Measurements from ENCODE around the gene HMGXB4.

Gene HMGXB4

GRCh38 chr22:35327690-35328471, 70.6 kb downstream of the HMGXB4 start:
- Histone ChIP-seq H3K79me2 (ENCODE audit: insufficient read depth, low read length) (no peaks in the 10 kb centered on the region), H3K4me1 (ENCODE audit: insufficient read depth, low read length) (peaks cover 19% of the 10 kb centered on the region), H3K4me2 (ENCODE audit: insufficient read depth, low read length) (no peak overlapping the region), H3K9ac (ENCODE audit: low read depth, low read length) (no peak overlapping the region), H2AFZ (ENCODE audit: low read depth, low read length) (no peak overlapping the region), H3K27ac (ENCODE audit: low read length) (no peak overlapping the region), H3K4me3 (ENCODE audit: low read depth in 1 of 2, low read length in 2 of 2) (no peak overlapping the region), H3K36me3 (ENCODE audit: insufficient read depth, low read length) (peaks cover 51% of the 10 kb centered on the region), H3K27me3 (ENCODE audit: insufficient read depth, low read length, poor library complexity) (no peaks in the 10 kb centered on the region), H4K20me1 (ENCODE audit: insufficient read depth, low read length) (no peaks in the 10 kb centered on the region), H3K9me3 (ENCODE audit: insufficient read depth, low read length, severe bottlenecking) (no peaks in the 10 kb centered on the region)
- no peak for TF ChIP-seq CTCF (IDR thresholded peaks at IDR 0.05; ENCODE audit: borderline replicate concordance, extremely low read depth, low read length, poor library complexity, severe bottlenecking)
- no peak for TF ChIP-seq EZH2 (IDR thresholded peaks at IDR 0.05; ENCODE audit: borderline replicate concordance, low read depth, low read length, severe bottlenecking)
- DNase-seq, result no peak
- no peak for ATAC-seq (ENCODE audit: insufficient read depth, low read depth)

- DNase-seq (no peak), ATAC-seq (ENCODE audit: insufficient read depth, low read depth) (no peak)
- no peak overlapping the region for H3K27ac ChIP-seq (ENCODE audit: low read length)
- H3K4me1 ChIP-seq (ENCODE audit: insufficient read depth, low read length), result peaks cover 19% of the 10 kb centered on the region
- no peaks in the 10 kb centered on the region for H3K79me2 ChIP-seq (ENCODE audit: insufficient read depth, low read length)
- H3K9ac ChIP-seq (ENCODE audit: low read depth, low read length), result no peak overlapping the region
- H3K36me3 ChIP-seq (ENCODE audit: insufficient read depth, low read length), result peaks cover 51% of the 10 kb centered on the region
- no peak overlapping the region for H2AFZ ChIP-seq (ENCODE audit: low read depth, low read length)
- no peaks in the 10 kb centered on the region for H3K9me3 ChIP-seq (ENCODE audit: insufficient read depth, low read length, severe bottlenecking)
- no peaks in the 10 kb centered on the region for H4K20me1 ChIP-seq (ENCODE audit: insufficient read depth, low read length)
- no peak overlapping the region for H3K4me2 ChIP-seq (ENCODE audit: insufficient read depth, low read length)
- no peak for TF ChIP-seq EZH2 (IDR thresholded peaks at IDR 0.05; ENCODE audit: borderline replicate concordance, low read depth, low read length, severe bottlenecking)
- TF ChIP-seq CTCF (IDR thresholded peaks at IDR 0.05; ENCODE audit: borderline replicate concordance, extremely low read depth, low read length, poor library complexity, severe bottlenecking), result no peak
- no peaks in the 10 kb centered on the region for H3K27me3 ChIP-seq (ENCODE audit: insufficient read depth, low read length, poor library complexity)
- H3K4me3 ChIP-seq (ENCODE audit: low read depth in 1 of 2, low read length in 2 of 2), result no peak overlapping the region
Measured at GRCh38 chr22:35328472-35328885, 71.2 kb downstream of the HMGXB4 start.

- peaks cover 19% of the 10 kb centered on the region for H3K4me1 ChIP-seq (ENCODE audit: insufficient read depth, low read length)
- no peak for ATAC-seq (ENCODE audit: insufficient read depth, low read depth)
- H3K27ac ChIP-seq (ENCODE audit: low read length), result peak overlapping the region; percentile 41; the same call in 1 of the 2 replicates
- H3K27me3 ChIP-seq (ENCODE audit: insufficient read depth, low read length, poor library complexity), result no peaks in the 10 kb centered on the region
- H3K9me3 ChIP-seq (ENCODE audit: insufficient read depth, low read length, severe bottlenecking), result no peaks in the 10 kb centered on the region
- no peak for TF ChIP-seq EZH2 (IDR thresholded peaks at IDR 0.05; ENCODE audit: borderline replicate concordance, low read depth, low read length, severe bottlenecking)
- TF ChIP-seq CTCF (IDR thresholded peaks at IDR 0.05; ENCODE audit: borderline replicate concordance, extremely low read depth, low read length, poor library complexity, severe bottlenecking), result no peak
- peak overlapping the region in 1 of 2 experiments; percentile 17; a peak in 1 of 4 replicates for H3K4me3 ChIP-seq (ENCODE audit: low read depth in 1 of 2, low read length in 2 of 2)
- no peak overlapping the region for H3K9ac ChIP-seq (ENCODE audit: low read depth, low read length)
- no peak overlapping the region for H2AFZ ChIP-seq (ENCODE audit: low read depth, low read length)
- H3K79me2 ChIP-seq (ENCODE audit: insufficient read depth, low read length), result no peaks in the 10 kb centered on the region
- H4K20me1 ChIP-seq (ENCODE audit: insufficient read depth, low read length), result no peaks in the 10 kb centered on the region
- peak overlapping the region; percentile 62 for H3K4me2 ChIP-seq (ENCODE audit: insufficient read depth, low read length)
- peaks cover 51% of the 10 kb centered on the region for H3K36me3 ChIP-seq (ENCODE audit: insufficient read depth, low read length)
- no peak for DNase-seq
Measured at GRCh38 chr22:35329114-35329847, 72.0 kb downstream of the HMGXB4 start.

All from DND-41 (cell line).